HEK293 (cell line): ENCODE data around the gene PHF21A.

Experiments used
- CTCF ChIA-PET: fragments of 350-600 bp; formaldehyde crosslinking; extraction: SDS; loops from one replicate; lab custom pipeline; 2021; ENCODE audit warnings: antibody characterized with exemption; lab: Yijun Ruan, JAX
- POLR2A ChIA-PET: fragments of 300-600 bp; formaldehyde crosslinking; extraction: SDS; loops from one replicate; lab custom pipeline; 2020; ENCODE audit warnings: antibody characterized with exemption, inconsistent platforms; lab: Yijun Ruan, JAX
- H3K27ac ChIP-seq: fragments of 200-500 bp; sonication (Bioruptor generic); 2 replicates; pipeline ENCODE4 v1.5.1; 2014; ENCODE audit warnings: low read depth, low read length, control low read depth, inconsistent platforms; ENCODE audit errors: extremely low read depth
- H3K36me3 ChIP-seq, 2 experiments: fragments of 200-500 bp in 1 of 2; sonication (Bioruptor generic) in 1 of 2; 1 replicate in 1 of 2; 2 replicates in 1 of 2; pipeline ENCODE4 v1.5.1; 2014 to 2017; ENCODE audit warnings: inconsistent platforms in 2 of 2, low read length in 2 of 2; ENCODE audit not compliant: control insufficient read depth in 2 of 2, insufficient read depth in 1 of 2
- H3K4me1 ChIP-seq: fragments of 200-500 bp; sonication (Bioruptor generic); 2 replicates; pipeline ENCODE4 v1.5.1; 2014; ENCODE audit warnings: mild to moderate bottlenecking, low read length, inconsistent platforms; ENCODE audit not compliant: control insufficient read depth, insufficient read depth
- H3K4me3 ChIP-seq: 2 replicates; pipeline ENCODE4 v1.5.1; 2011; ENCODE audit warnings: low read depth, mild to moderate bottlenecking, control low read depth, low read length, moderate library complexity
- H3K9me3 ChIP-seq: fragments of 200-500 bp; sonication (Bioruptor generic); 2 replicates; pipeline ENCODE4 v1.5.1; 2014; ENCODE audit warnings: low read depth, low read length, inconsistent platforms; ENCODE audit not compliant: control insufficient read depth, insufficient read depth
- FEZF1 ChIP-seq: fragments of 450-650 bp; formaldehyde crosslinking; IDR thresholded peaks from 2 replicates; pipeline ENCODE4 v1.5.1; 2016; ENCODE audit warnings: missing biosample characterization, missing genetic modification characterization
- GLI2 ChIP-seq: fragments of 450-650 bp; formaldehyde crosslinking; IDR thresholded peaks from 2 replicates; pipeline ENCODE4; 2017; ENCODE audit warnings: missing biosample characterization, missing genetic modification characterization, low read depth, borderline replicate concordance
- GLI4 ChIP-seq: fragments of 450-650 bp; formaldehyde crosslinking; IDR thresholded peaks from 2 replicates; pipeline ENCODE4 v1.5.1; 2016; ENCODE audit warnings: missing biosample characterization, missing genetic modification characterization
- PRDM1 ChIP-seq: fragments of 450-650 bp; formaldehyde crosslinking; IDR thresholded peaks from 2 replicates; pipeline ENCODE4; 2016; ENCODE audit warnings: missing biosample characterization, missing genetic modification characterization
- WT1 ChIP-seq: fragments of 450-650 bp; formaldehyde crosslinking; IDR thresholded peaks from 2 replicates; pipeline ENCODE4 v1.5.1; 2016; ENCODE audit warnings: missing biosample characterization, missing genetic modification characterization
- ZBTB17 ChIP-seq: fragments of 450-650 bp; formaldehyde crosslinking; IDR thresholded peaks from 2 replicates; pipeline ENCODE4 v1.5.1; 2016; ENCODE audit warnings: missing biosample characterization, missing genetic modification characterization
- ZFP41 ChIP-seq: fragments of 450-650 bp; formaldehyde crosslinking; IDR thresholded peaks from 2 replicates; pipeline ENCODE4 v1.5.1; 2016; ENCODE audit warnings: missing biosample characterization, missing genetic modification characterization, borderline replicate concordance
- ZNF155 ChIP-seq: fragments of 450-650 bp; formaldehyde crosslinking; IDR thresholded peaks from 2 replicates; pipeline ENCODE4 v1.5.1; 2016; ENCODE audit warnings: missing biosample characterization, missing genetic modification characterization
- ZNF16 ChIP-seq: fragments of 450-650 bp; formaldehyde crosslinking; IDR thresholded peaks from 2 replicates; pipeline ENCODE4 v1.5.1; 2016; ENCODE audit warnings: low read depth, missing biosample characterization, missing genetic modification characterization
- ZNF214 ChIP-seq: fragments of 450-650 bp; formaldehyde crosslinking; IDR thresholded peaks from 2 replicates; pipeline ENCODE4 v1.5.1; 2017; ENCODE audit warnings: missing biosample characterization, mild to moderate bottlenecking, missing genetic modification characterization, borderline replicate concordance
- ZNF274 ChIP-seq, 2 experiments: fragments of 200-500 bp in 1 of 2; fragments of 450-650 bp in 1 of 2; sonication (Bioruptor generic) in 1 of 2; formaldehyde crosslinking in 1 of 2; IDR thresholded peaks; 2 replicates each; pipeline versions ENCODE4 v1.5.1 to v1.6.1; 2014 to 2016; ENCODE audit warnings: borderline replicate concordance in 1 of 2, inconsistent platforms in 1 of 2, low read length in 1 of 2, missing biosample characterization in 1 of 2, missing genetic modification characterization in 1 of 2
- ZNF391 ChIP-seq: fragments of 450-650 bp; formaldehyde crosslinking; IDR thresholded peaks from 2 replicates; pipeline ENCODE4 v1.5.1; 2016; ENCODE audit warnings: low read depth, missing biosample characterization, missing genetic modification characterization, borderline replicate concordance
- ZNF426 ChIP-seq: fragments of 450-650 bp; formaldehyde crosslinking; IDR thresholded peaks from 2 replicates; pipeline ENCODE4 v1.5.1; 2017; ENCODE audit warnings: missing biosample characterization, missing genetic modification characterization, mild to moderate bottlenecking, inconsistent platforms, moderate library complexity
- ZNF610 ChIP-seq: fragments of 450-650 bp; formaldehyde crosslinking; IDR thresholded peaks from 2 replicates; pipeline ENCODE4 v1.5.1; 2016; ENCODE audit warnings: missing biosample characterization, missing genetic modification characterization, borderline replicate concordance
- ZNF654 ChIP-seq: fragments of 450-650 bp; formaldehyde crosslinking; IDR thresholded peaks from 2 replicates; pipeline ENCODE4 v1.5.1; 2016; ENCODE audit warnings: low read depth, missing biosample characterization, missing genetic modification characterization
- ZNF747 ChIP-seq: fragments of 450-650 bp; formaldehyde crosslinking; IDR thresholded peaks from 2 replicates; pipeline ENCODE4 v1.5.1; 2016; ENCODE audit warnings: missing biosample characterization, missing genetic modification characterization
- ZNF830 ChIP-seq: fragments of 450-650 bp; IDR thresholded peaks from 2 replicates; pipeline ENCODE4 v1.5.0; 2018; ENCODE audit warnings: missing biosample characterization, missing genetic modification characterization, low read depth, mild to moderate bottlenecking, moderate library complexity
- TF ChIP-seq, protein P1 (sequence below): fragments of 450-650 bp; formaldehyde crosslinking; IDR thresholded peaks from 2 replicates; pipeline ENCODE4 v1.5.0; 2017; ENCODE audit warnings: missing biosample characterization, missing genetic modification characterization, borderline replicate concordance
- TF ChIP-seq, protein P2 (sequence below): fragments of 450-650 bp; formaldehyde crosslinking; IDR thresholded peaks from 2 replicates; pipeline ENCODE4 v1.5.1; 2017; ENCODE audit warnings: missing biosample characterization, missing genetic modification characterization
- TF ChIP-seq, protein P3 (sequence below): sonication (generic); formaldehyde crosslinking; IDR thresholded peaks from 2 replicates; pipeline ENCODE4 v1.8.1; 2022; ENCODE audit warnings: mild to moderate bottlenecking, moderate library complexity, missing genetic modification reagents
- TF ChIP-seq, protein P4 (sequence below): fragments of 450-650 bp; formaldehyde crosslinking; IDR thresholded peaks from 2 replicates; pipeline ENCODE4 v1.5.1; 2016; ENCODE audit warnings: missing biosample characterization, missing genetic modification characterization
- TF ChIP-seq, protein P5 (sequence below): fragments of 450-650 bp; formaldehyde crosslinking; IDR thresholded peaks from 2 replicates; pipeline ENCODE4 v1.5.1; 2016; ENCODE audit warnings: missing biosample characterization, missing genetic modification characterization

The PHF21A gene

DNA sequence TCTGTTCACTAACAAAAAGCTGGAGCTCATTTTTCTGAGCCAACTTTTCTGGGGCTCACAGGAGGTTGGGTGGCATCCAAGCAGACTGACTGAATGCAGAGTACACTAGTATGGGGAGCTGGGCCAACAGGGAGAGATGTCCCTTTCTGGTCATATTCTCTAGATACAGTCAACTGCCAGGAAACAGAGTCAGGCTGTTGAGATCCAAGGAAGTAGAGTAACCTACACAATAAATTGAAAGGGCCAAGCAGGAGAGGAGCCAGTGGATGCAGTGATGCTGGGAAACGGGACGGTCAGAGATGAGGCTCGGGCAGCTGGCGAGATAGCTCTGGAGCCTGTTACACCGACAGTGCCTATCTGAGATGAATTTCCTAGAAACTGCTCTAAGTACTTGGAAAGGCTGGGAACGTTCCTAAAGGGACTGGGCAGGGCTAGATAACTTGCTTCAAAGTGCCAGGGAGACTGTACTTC, 127.7 kb downstream of the PHF21A start (continued):
- TF ChIP-seq, protein P1, sequence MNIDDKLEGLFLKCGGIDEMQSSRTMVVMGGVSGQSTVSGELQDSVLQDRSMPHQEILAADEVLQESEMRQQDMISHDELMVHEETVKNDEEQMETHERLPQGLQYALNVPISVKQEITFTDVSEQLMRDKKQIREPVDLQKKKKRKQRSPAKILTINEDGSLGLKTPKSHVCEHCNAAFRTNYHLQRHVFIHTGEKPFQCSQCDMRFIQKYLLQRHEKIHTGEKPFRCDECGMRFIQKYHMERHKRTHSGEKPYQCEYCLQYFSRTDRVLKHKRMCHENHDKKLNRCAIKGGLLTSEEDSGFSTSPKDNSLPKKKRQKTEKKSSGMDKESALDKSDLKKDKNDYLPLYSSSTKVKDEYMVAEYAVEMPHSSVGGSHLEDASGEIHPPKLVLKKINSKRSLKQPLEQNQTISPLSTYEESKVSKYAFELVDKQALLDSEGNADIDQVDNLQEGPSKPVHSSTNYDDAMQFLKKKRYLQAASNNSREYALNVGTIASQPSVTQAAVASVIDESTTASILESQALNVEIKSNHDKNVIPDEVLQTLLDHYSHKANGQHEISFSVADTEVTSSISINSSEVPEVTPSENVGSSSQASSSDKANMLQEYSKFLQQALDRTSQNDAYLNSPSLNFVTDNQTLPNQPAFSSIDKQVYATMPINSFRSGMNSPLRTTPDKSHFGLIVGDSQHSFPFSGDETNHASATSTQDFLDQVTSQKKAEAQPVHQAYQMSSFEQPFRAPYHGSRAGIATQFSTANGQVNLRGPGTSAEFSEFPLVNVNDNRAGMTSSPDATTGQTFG (tag by site-specific recombination): no peak
- TF ChIP-seq ZNF654 (tag by site-specific recombination) (no peak), GLI4 (no peak), ZNF830 (tag by site-specific recombination) (no peak)

DNA sequence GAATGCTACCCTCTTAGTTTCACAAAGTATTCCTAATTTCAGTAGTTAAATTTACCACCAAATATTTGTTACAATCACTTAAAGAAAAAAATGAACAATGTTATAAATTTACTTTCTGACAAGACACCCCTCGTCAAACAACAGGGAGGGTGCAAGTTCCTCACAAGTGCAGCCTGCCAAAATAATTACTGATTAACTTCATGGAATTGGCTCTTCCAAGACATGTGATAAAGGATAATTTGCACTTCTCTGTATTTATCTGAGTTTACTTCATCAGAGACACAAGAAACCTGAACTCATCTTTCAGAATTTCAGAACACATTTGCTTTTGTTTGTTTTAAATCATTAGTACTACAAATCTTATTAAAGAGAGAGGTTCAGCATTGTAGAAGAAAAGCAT, 132.3 kb downstream of the PHF21A start:
- H3K4me3 ChIP-seq: no peak overlapping the region
- no peaks in the 10 kb centered on the region for H3K4me1 ChIP-seq
- no peaks in the 10 kb centered on the region for H3K36me3 ChIP-seq
- ChIA-PET POLR2A (no interaction called here), CTCF (interaction anchor here (0.6 to 1.7 kb wide), 2 partner anchors 18 to 117 kb away, joined by 3 to 6 read pairs; no protein-coding TSS in a partner anchor)
- H3K9me3 ChIP-seq: no peaks in the 10 kb centered on the region
- no peak for TF ChIP-seq ZFP41 (tag by site-specific recombination)
- no peak for TF ChIP-seq ZBTB17 (tag by site-specific recombination)
- TF ChIP-seq ZNF155 (tag by site-specific recombination): no peak
- TF ChIP-seq, protein P2, sequence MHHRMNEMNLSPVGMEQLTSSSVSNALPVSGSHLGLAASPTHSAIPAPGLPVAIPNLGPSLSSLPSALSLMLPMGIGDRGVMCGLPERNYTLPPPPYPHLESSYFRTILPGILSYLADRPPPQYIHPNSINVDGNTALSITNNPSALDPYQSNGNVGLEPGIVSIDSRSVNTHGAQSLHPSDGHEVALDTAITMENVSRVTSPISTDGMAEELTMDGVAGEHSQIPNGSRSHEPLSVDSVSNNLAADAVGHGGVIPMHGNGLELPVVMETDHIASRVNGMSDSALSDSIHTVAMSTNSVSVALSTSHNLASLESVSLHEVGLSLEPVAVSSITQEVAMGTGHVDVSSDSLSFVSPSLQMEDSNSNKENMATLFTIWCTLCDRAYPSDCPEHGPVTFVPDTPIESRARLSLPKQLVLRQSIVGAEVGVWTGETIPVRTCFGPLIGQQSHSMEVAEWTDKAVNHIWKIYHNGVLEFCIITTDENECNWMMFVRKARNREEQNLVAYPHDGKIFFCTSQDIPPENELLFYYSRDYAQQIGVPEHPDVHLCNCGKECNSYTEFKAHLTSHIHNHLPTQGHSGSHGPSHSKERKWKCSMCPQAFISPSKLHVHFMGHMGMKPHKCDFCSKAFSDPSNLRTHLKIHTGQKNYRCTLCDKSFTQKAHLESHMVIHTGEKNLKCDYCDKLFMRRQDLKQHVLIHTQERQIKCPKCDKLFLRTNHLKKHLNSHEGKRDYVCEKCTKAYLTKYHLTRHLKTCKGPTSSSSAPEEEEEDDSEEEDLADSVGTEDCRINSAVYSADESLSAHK (tag by site-specific recombination): no peak
- no peak for TF ChIP-seq FEZF1 (tag by site-specific recombination)
- TF ChIP-seq ZNF16: no peak
- no peak overlapping the region for H3K27ac ChIP-seq

DNA sequence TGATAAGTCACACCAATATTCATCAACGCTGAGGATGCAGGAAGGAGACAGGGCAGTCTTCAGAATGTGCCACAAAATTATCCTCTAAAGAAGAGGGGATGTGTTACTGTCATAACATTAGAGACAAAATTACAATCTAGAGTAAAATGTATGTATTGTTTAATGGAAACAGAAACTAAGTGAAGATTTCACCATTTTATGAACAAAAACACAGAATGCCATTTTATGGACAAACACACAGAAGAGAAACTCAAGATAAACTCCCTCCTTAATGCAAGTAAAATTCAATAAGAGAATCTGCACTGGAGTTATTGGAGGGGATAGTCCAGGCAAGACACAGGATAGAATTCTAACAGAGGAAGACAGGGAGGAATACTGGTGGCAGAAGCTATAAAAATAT, 136.0 kb downstream of the PHF21A start:
- CTCF ChIA-PET: interaction anchor here (0.8 kb wide), 1 partner anchor 20 kb away, joined by 3 read pairs; no protein-coding TSS in a partner anchor
- no peak overlapping the region for H3K27ac ChIP-seq
- no peaks in the 10 kb centered on the region for H3K36me3 ChIP-seq
- H3K9me3 ChIP-seq: no peaks in the 10 kb centered on the region
- POLR2A ChIA-PET: no interaction called here
- no peak overlapping the region for H3K4me3 ChIP-seq
- peaks cover 5% of the 10 kb centered on the region for H3K4me1 ChIP-seq
- TF ChIP-seq, protein P3, sequence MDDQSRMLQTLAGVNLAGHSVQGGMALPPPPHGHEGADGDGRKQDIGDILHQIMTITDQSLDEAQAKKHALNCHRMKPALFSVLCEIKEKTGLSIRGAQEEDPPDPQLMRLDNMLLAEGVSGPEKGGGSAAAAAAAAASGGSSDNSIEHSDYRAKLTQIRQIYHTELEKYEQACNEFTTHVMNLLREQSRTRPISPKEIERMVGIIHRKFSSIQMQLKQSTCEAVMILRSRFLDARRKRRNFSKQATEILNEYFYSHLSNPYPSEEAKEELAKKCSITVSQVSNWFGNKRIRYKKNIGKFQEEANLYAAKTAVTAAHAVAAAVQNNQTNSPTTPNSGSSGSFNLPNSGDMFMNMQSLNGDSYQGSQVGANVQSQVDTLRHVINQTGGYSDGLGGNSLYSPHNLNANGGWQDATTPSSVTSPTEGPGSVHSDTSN (CRISPR knock-in tag): no peak
- TF ChIP-seq ZNF610 (tag by site-specific recombination) (no peak), WT1 (tag by site-specific recombination) (no peak), GLI2 (tag by site-specific recombination) (no peak), ZNF214 (tag by site-specific recombination) (no peak), ZNF747 (no peak), ZNF391 (tag by site-specific recombination) (no peak), ZNF426 (no peak), PRDM1 (tag by site-specific recombination) (peak; percentile 41), ZNF274 (IDR thresholded peaks at IDR 0.05; ENCODE audit: low read length) (no peak), ZNF274 (tag by site-specific recombination; IDR thresholded peaks at IDR 0.05; ENCODE audit: borderline replicate concordance) (no peak)
- TF ChIP-seq, protein P4, sequence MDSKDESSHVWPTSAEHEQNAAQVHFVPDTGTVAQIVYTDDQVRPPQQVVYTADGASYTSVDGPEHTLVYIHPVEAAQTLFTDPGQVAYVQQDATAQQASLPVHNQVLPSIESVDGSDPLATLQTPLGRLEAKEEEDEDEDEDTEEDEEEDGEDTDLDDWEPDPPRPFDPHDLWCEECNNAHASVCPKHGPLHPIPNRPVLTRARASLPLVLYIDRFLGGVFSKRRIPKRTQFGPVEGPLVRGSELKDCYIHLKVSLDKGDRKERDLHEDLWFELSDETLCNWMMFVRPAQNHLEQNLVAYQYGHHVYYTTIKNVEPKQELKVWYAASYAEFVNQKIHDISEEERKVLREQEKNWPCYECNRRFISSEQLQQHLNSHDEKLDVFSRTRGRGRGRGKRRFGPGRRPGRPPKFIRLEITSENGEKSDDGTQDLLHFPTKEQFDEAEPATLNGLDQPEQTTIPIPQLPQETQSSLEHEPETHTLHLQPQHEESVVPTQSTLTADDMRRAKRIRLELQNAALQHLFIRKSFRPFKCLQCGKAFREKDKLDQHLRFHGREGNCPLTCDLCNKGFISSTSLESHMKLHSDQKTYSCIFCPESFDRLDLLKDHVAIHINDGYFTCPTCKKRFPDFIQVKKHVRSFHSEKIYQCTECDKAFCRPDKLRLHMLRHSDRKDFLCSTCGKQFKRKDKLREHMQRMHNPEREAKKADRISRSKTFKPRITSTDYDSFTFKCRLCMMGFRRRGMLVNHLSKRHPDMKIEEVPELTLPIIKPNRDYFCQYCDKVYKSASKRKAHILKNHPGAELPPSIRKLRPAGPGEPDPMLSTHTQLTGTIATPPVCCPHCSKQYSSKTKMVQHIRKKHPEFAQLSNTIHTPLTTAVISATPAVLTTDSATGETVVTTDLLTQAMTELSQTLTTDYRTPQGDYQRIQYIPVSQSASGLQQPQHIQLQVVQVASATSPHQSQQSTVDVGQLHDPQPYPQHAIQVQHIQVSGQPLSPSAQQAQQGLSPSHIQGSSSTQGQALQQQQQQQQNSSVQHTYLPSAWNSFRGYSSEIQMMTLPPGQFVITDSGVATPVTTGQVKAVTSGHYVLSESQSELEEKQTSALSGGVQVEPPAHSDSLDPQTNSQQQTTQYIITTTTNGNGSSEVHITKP (tag by site-specific recombination): peak; percentile 67
- TF ChIP-seq, protein P5, sequence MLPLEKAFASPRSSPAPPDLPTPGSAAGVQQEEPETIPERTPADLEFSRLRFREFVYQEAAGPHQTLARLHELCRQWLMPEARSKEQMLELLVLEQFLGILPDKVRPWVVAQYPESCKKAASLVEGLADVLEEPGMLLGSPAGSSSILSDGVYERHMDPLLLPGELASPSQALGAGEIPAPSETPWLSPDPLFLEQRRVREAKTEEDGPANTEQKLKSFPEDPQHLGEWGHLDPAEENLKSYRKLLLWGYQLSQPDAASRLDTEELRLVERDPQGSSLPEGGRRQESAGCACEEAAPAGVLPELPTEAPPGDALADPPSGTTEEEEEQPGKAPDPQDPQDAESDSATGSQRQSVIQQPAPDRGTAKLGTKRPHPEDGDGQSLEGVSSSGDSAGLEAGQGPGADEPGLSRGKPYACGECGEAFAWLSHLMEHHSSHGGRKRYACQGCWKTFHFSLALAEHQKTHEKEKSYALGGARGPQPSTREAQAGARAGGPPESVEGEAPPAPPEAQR (tag by site-specific recombination): no peak
